ENCODE measurements around the gene DCAF4L1.
A peak's percentile ranks its signal among the peaks of the same experiment; 100 is the strongest.

DCAF4L1 gene

DNA sequence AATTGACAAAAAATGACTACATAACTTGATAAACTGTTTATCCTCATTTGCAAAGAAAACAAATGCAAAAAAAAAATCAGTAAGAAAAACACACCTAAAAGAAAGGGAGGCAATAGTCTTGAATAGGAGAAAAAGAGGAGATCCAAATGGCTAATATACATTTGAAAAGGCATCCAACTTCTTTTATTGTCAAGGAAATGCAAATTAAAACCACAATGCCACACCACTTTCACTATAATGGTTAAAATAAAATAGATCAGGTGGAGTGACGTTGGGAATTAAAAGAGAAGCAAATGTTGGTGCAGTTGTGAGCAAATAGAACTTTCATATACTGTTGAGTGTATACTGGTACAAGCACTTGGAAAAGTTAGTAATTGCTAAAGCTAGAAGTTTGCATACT lies 3.6 kb downstream of the DCAF4L1 start:
- Histone ChIP-seq H3K9me3 (ENCODE audit: insufficient read depth, low read length) (no peaks in the 10 kb centered on the region), H3K9ac (ENCODE audit: low read length) (no peak overlapping the region), H3K4me2 (ENCODE audit: low read length) (no peak overlapping the region), H3K4me1 (ENCODE audit: low read length) (peaks cover 7% of the 10 kb centered on the region), H2AFZ (ENCODE audit: low read depth, low read length) (no peak overlapping the region), H3K79me2 (ENCODE audit: low read length) (no peaks in the 10 kb centered on the region), H3K4me3 (ENCODE audit: low read length) (no peak overlapping the region), H3K36me3 (replicated peaks; ENCODE audit: low read depth, low read length) (no peaks in the 10 kb centered on the region), H3K27ac (ENCODE audit: low read length) (no peak overlapping the region), H3K27me3 (ENCODE audit: low read depth, low read length) (no peaks in the 10 kb centered on the region), H4K20me1 (ENCODE audit: insufficient read depth, low read length) (no peaks in the 10 kb centered on the region)
- TF ChIP-seq, protein P1, sequence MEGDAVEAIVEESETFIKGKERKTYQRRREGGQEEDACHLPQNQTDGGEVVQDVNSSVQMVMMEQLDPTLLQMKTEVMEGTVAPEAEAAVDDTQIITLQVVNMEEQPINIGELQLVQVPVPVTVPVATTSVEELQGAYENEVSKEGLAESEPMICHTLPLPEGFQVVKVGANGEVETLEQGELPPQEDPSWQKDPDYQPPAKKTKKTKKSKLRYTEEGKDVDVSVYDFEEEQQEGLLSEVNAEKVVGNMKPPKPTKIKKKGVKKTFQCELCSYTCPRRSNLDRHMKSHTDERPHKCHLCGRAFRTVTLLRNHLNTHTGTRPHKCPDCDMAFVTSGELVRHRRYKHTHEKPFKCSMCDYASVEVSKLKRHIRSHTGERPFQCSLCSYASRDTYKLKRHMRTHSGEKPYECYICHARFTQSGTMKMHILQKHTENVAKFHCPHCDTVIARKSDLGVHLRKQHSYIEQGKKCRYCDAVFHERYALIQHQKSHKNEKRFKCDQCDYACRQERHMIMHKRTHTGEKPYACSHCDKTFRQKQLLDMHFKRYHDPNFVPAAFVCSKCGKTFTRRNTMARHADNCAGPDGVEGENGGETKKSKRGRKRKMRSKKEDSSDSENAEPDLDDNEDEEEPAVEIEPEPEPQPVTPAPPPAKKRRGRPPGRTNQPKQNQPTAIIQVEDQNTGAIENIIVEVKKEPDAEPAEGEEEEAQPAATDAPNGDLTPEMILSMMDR (IDR thresholded peaks at IDR 0.05; ENCODE audit: low read depth, low read length): no peak
- TF ChIP-seq EZH2phosphoT487 (IDR thresholded peaks at IDR 0.05; ENCODE audit: low read depth): no peak

DNA sequence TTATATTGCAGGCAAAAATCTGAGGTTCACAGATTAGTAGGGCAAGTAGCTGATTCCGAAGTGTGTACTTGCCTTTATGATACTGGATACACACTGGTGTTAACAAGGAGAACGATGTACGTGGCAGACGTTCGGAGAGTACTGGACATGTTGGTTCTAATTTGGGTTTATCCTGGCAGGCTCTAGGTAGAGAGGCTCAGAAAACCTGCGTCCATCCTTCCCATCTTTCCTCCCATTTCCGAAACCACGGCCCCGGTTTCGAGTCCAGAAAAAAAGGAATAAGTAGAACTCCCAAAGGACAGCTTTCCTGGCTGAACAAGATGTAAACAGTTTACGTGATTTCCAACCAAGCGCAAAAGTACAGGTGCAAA lies 8.4 kb downstream of the DCAF4L1 start:
- Histone ChIP-seq H3K4me2 (ENCODE audit: low read length) (peak overlapping the region; percentile 93), H3K9me3 (ENCODE audit: insufficient read depth, low read length) (no peaks in the 10 kb centered on the region), H3K9ac (ENCODE audit: low read length) (peak overlapping the region; percentile 62), H2AFZ (ENCODE audit: low read depth, low read length) (peak overlapping the region; percentile 87), H3K27me3 (ENCODE audit: low read depth, low read length) (no peaks in the 10 kb centered on the region), H3K79me2 (ENCODE audit: low read length) (peaks cover 34% of the 10 kb centered on the region), H3K4me3 (ENCODE audit: low read length) (peak overlapping the region; percentile 92), H3K4me1 (ENCODE audit: low read length) (peaks cover 20% of the 10 kb centered on the region), H3K36me3 (replicated peaks; ENCODE audit: low read depth, low read length) (no peaks in the 10 kb centered on the region), H3K27ac (ENCODE audit: low read length) (peak overlapping the region; percentile 21; the same call in 1 of the 2 replicates), H4K20me1 (ENCODE audit: insufficient read depth, low read length) (peaks cover 8% of the 10 kb centered on the region; the same call in 1 of the 2 replicates)
- TF ChIP-seq EZH2phosphoT487 (IDR thresholded peaks at IDR 0.05; ENCODE audit: low read depth): no peak
- TF ChIP-seq, protein P1 (IDR thresholded peaks at IDR 0.05; ENCODE audit: low read depth, low read length): no peak

DNA sequence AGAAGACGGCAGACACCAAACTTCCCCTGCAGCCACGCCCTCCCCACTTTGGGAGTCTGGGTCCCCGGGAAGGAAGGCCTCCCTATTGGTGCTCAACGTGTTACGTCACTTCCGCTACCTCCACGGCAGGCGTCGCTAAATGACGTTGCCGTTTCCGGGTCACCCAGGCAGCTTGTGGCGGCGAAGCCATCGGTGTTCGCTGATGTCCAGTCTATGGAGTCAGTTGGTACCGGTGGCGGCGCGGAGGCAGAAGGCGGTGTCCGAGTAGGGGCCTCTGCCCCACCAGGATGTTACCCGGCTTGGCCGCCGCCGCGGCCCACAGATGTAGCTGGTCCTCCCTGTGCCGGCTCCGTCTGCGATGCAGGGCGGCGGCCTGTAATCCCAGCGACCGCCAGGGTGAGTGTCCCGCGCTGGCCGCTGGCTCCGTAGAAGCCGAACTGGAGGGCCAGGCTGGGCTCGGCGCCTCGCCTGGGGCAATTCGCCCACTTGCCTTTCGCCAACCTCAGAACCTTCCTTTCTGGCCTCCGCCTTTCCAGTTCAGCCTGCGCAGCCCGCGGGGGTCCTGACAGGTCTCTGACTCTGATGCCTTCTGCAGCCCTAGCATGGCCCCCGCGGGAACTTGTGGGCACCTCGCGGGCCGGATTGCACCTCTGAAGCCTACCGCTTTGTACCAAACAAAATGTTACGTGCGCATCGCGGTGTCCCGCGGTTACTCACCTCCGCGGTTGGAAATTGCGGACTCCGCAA lies 9.0 kb downstream of the DCAF4L1 start, which contains the start of gene SLC30A9:
Gene SLC30A9 (plus strand): TSS at position 166 of the 747 bp plus-strand sequence. CDS start 122 bp downstream, at position 288.
- peak within 1 kb of the TSS; percentile 84 for H3K9ac ChIP-seq (ENCODE audit: low read length)
- H3K9me3 ChIP-seq (ENCODE audit: insufficient read depth, low read length): no peaks in the 10 kb centered on the region
- H3K79me2 ChIP-seq (ENCODE audit: low read length): peaks cover 38% of the 10 kb centered on the region
- H3K4me3 ChIP-seq (ENCODE audit: low read length): peak within 1 kb of the TSS; percentile 92
- peak within 1 kb of the TSS; percentile 87 for H2AFZ ChIP-seq (ENCODE audit: low read depth, low read length)
- no peaks in the 10 kb centered on the region for H3K27me3 ChIP-seq (ENCODE audit: low read depth, low read length)
- TF ChIP-seq EZH2phosphoT487 (IDR thresholded peaks at IDR 0.05; ENCODE audit: low read depth): no peak
- TF ChIP-seq, protein P1 (IDR thresholded peaks at IDR 0.05; ENCODE audit: low read depth, low read length): no peak
- peak within 1 kb of the TSS; percentile 21; the same call in 1 of the 2 replicates for H3K27ac ChIP-seq (ENCODE audit: low read length)
- peak within 1 kb of the TSS; percentile 96 for H3K4me2 ChIP-seq (ENCODE audit: low read length)
- no peaks in the 10 kb centered on the region for H3K36me3 ChIP-seq (replicated peaks; ENCODE audit: low read depth, low read length)
- H4K20me1 ChIP-seq (ENCODE audit: insufficient read depth, low read length): peaks cover 8% of the 10 kb centered on the region; the same call in 1 of the 2 replicates
- peaks cover 25% of the 10 kb centered on the region for H3K4me1 ChIP-seq (ENCODE audit: low read length)

DNA sequence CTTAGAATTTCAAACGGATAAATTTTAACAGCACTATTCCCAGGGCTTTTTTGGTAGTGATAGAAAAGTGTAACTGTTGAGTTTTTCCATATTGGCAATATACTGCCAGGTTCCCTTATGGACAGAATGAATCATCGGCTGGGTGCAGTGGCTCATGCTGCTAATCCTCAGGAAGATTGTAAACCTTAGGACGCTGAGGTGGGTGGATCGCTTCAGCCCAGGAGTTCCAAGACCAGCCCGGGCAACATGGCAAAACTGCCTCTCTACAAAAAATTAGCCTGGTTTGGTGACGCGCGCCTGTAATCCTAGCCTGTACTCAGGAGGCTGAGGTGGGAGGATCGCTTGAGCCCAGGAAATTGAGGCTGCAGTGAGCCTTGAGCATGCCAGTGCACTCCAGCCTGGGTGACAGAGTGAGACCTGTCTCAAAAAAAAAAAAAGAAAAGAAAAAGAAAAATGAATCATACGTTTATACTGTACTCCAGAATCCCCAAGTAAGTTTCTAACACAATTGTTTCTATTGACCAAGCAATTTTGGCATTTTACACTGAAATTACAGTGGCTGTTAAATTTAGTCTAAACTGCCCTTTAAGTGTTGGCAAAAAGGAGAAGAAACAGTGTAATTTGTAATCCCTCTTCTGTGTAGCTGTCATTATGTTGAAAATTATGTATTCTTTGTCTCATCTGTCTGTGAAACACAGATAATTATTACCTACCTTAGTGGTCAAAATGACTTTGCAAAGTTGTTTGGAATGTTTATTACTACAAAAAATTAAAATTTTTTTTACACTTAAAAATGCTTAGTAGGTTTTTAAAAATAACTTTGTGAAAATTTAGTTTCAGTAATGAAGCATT lies 10.6 kb downstream of the DCAF4L1 start:
- Histone ChIP-seq H3K36me3 (replicated peaks; ENCODE audit: low read depth, low read length) (no peaks in the 10 kb centered on the region), H3K27me3 (ENCODE audit: low read depth, low read length) (no peaks in the 10 kb centered on the region), H3K4me1 (ENCODE audit: low read length) (peaks cover 25% of the 10 kb centered on the region), H3K9ac (ENCODE audit: low read length) (no peak overlapping the region), H2AFZ (ENCODE audit: low read depth, low read length) (no peak overlapping the region), H4K20me1 (ENCODE audit: insufficient read depth, low read length) (peaks cover 8% of the 10 kb centered on the region; the same call in 1 of the 2 replicates), H3K27ac (ENCODE audit: low read length) (no peak overlapping the region), H3K4me3 (ENCODE audit: low read length) (peak overlapping the region; percentile 92), H3K9me3 (ENCODE audit: insufficient read depth, low read length) (no peaks in the 10 kb centered on the region), H3K79me2 (ENCODE audit: low read length) (peaks cover 45% of the 10 kb centered on the region), H3K4me2 (ENCODE audit: low read length) (peak overlapping the region; percentile 96)
- TF ChIP-seq, protein P1 (IDR thresholded peaks at IDR 0.05; ENCODE audit: low read depth, low read length): no peak
- no peak for TF ChIP-seq EZH2phosphoT487 (IDR thresholded peaks at IDR 0.05; ENCODE audit: low read depth)

Measured in OCI-LY3 (cell line).